WI38 (cell line): Measurements from ENCODE around the gene TTC28.

Source experiments
- H3K4me3 ChIP-seq: 2 replicates; pipeline ENCODE4 v1.5.1; 2011; ENCODE audit warnings: low read depth, mild to moderate bottlenecking, control low read depth, low read length
- CTCF ChIP-seq: IDR thresholded peaks from 2 replicates; pipeline ENCODE4 v1.5.1; 2012; ENCODE audit warnings: low read depth, mild to moderate bottlenecking, control low read depth, low read length

The TTC28 gene

GRCh38 chr22:27998511-27999410 is 680.9 kb downstream of the TTC28 start:
- TF ChIP-seq CTCF: no peak
- H3K4me3 ChIP-seq: no peak overlapping the region

GRCh38 chr22:27997538-27997937 is 682.1 kb downstream of the TTC28 start:
- TF ChIP-seq CTCF: no peak
- no peak overlapping the region for H3K4me3 ChIP-seq

GRCh38 chr22:27996981-27997380 is 682.7 kb downstream of the TTC28 start:
- no peak overlapping the region for H3K4me3 ChIP-seq
- no peak for TF ChIP-seq CTCF

GRCh38 chr22:27996529-27996925 is 683.1 kb downstream of the TTC28 start:
- H3K4me3 ChIP-seq: no peak overlapping the region
- TF ChIP-seq CTCF: no peak

- no peak for TF ChIP-seq CTCF
- no peak overlapping the region for H3K4me3 ChIP-seq
Observed at GRCh38 chr22:27995801-27996528, 683.7 kb downstream of the TTC28 start.

- TF ChIP-seq CTCF: no peak
- no peak overlapping the region for H3K4me3 ChIP-seq
Observed at GRCh38 chr22:27994481-27995331, 684.9 kb downstream of the TTC28 start.
